NK-92 treated with Interleukin-12 subunit alpha and Interleukin-12 subunit beta, amount 100 ng/mL, for 24 hours (cell line): ENCODE measurements around the gene DENND1A.
"Not testable (repeated sequence)": the region's sequence is repeated elsewhere in the genome, so short reads cannot be mapped to it uniquely, and the experiment has no call there.

Experiments used
- DNase-seq: peaks from one replicate; lab custom pipeline; 2025; lab: John Stamatoyannopoulos, UW

The DENND1A gene

DNA sequence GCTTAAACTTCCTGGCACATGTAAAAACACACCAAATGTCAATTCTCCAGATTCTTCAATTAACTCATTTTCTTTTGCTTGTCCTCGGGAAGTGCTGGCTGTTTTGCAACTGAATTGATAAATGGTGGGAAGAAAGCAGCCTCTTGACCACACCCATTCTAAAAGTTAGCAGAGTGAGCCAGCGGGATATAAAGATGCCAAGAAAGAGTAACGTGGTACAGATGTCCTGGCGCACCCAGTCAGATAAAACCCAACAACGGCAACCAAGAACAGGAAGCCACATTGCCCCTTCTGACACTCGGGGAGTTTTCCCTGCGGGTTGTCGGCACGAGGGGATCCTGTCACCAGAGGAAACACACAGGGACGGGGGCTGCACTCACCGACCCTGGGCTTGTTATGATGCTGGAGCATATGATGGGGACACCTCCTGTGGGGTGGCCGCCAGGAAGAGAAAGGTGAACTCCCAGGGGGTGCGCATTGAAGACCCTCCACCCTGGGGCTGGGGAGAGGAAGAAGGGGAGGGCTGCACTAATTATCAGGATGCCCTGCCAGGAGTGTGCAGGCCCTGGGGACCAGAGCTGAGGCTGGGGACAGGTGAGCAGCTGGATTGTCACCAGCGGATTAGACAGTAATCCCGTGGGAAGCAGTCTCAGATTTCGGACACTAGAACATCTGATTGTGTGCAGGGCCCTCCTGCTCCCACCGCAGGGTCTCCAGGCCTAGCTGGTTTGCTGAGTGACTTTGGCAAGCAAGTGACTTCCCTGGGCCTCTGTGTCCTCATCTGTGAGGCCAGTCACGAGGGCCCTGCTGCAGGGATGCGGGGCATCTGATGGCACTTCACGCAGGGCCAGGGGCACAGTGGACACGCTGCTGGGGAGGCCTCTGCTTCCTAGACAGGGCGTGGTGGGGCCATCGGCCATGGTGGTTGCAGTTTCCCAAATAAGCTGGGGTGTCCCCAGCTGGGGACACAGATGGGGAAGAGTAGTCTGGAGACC is 514.7 kb downstream of the DENND1A start:
- DNase-seq: no peak

DNA sequence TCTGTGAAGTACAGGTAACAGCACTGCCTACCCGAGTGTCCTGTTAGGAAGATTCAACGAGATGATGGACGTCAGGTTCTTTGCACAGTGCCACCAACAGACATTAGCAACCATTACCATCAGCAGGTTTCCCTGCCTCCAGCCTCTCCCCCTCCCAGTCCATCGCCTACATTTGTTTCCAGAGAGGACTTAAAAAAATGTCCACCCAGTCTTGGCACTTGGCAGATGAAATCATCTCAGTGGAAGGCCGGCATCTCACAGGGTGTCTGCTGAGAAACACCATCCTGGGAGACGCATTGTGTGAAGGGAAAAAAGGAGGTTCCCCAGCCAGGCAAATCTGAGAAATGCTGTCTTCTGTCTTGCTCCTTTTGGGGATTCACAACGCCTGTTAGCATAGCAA is 515.7 kb downstream of the DENND1A start:
- DNase-seq: no peak

DNA sequence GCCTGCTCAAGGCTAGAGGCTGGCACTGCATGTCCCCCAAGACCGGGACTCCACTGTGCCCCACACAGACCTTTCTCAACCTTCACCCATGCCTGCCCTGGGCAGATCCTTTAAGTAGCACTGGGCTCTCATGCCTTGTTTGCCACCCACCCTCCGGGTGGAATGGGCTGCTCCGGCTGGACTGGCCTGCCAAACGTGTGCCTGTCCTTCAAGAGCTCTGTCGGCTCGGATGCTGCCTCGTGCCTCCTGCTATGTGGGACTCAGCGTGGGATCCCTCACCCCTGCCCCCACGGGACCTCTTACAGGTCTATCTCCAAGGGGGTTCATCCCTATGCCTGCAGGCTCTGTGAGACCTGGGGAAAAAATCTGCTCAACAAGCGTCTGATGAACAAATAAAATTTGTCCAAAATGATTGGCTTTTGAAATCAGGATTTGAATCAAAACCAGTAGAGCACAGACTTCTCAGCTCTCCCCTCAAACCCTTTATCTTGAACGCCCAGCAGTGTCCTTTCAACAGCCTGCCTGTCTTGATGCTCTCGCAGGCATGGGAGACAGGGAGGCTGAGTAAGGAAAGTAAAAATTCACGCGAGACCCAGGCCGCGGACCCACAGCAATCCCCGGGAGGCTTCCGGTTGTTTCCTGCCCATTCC is 517.6 kb downstream of the DENND1A start:
- DNase-seq: no peak

DNA sequence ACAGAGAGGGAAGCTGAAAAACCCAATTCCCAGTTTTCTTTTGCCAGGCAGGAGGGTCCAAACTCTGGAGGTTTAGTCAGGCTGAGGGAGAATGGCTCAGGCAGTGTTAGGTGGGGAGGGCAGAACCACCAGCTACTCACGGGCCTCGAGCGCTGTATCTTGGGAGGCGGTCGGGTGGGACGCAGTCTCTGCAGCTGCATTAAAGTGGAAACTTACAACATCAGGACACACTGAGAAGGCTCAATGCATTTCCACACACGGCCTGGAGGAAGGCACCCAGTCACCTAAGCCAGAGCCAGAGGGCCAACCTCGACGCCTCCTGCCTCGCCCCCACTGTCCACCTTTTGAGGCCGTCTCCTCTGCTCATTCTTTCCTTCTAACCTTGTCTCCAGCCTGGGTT is 518.3 kb downstream of the DENND1A start:
- DNase-seq: no peak

GRCh38 chr9:123411191-123411590 is 518.7 kb downstream of the DENND1A start:
- no peak for DNase-seq

DNA sequence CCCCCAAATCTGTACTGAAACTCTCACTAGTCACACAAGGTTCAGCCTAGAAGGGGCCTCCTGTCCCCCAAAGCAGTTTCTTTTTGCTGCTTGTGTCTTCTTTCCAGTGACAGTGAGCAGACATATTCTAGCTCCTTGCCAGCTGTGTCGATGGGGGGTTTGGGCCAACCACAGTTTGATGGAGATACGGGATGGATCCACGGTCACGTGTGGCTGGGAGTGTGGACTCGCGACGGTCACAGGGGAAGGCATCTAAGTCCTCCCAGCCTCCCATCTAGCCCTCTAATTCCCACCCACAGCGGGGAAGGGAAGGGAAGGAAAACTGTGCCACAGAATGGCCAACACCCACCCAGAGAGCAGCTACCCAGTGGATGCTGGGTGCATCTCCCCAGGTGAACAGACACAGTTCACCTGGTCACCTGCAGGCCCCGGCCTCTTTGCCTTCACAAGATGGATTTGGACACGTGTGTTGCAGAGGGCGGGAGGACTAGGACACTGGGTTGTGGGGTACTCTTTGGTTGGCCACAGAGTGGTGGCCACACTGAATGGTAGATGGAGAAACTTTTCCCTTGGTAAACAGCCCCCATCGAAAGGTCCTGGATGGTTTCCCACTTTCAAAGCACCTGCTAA is 519.5 kb downstream of the DENND1A start:
- DNase-seq: no peak

DNA sequence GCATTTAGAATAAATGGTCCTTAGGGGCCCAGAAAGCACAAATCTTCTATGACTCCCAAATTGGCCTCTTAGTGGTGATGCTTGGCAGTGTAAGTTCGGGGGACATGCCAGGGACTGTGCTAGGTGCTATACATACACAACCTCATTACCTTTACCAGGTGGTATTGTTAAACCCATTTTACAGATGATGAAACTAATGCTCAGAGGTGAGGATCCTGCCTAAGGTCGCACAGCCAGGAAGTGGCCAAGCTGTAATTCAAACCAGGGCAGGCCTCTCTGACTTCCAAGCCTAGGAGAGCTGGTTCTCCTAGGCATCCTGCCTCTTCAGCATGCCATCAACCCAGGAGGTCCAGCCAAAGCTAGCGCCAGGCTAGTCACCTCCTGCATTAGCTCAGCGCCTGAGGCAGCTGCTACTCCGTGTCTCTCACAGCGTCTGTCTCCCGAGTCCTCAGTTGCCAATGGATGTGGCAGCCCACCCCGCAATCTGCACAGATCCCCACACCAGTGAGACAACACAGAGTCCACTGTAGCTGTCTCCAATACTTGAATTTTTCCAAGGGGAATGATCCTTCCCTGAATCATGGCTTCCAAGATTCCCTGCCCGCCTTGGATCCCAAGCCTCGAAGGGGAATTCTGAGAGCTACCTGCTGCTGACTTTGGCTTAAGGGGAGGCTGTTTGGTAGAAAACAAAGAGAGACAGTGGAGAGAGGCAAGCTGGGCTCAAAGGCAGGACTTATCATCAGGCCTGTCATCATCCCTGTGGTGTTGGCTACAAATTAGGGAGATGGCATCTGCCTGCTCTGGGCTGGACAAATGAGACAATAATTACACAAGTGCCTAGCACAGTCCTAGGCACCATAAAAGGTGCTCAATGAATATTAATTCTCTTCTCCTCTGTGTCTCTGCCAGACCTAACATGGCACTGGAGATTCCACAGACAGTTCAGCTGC is 521.3 kb downstream of the DENND1A start:
- no peak for DNase-seq

- DNase-seq: no peak
These were observed 522.6 kb downstream of the DENND1A start for GRCh38 chr9:123407217-123407851.

DNA sequence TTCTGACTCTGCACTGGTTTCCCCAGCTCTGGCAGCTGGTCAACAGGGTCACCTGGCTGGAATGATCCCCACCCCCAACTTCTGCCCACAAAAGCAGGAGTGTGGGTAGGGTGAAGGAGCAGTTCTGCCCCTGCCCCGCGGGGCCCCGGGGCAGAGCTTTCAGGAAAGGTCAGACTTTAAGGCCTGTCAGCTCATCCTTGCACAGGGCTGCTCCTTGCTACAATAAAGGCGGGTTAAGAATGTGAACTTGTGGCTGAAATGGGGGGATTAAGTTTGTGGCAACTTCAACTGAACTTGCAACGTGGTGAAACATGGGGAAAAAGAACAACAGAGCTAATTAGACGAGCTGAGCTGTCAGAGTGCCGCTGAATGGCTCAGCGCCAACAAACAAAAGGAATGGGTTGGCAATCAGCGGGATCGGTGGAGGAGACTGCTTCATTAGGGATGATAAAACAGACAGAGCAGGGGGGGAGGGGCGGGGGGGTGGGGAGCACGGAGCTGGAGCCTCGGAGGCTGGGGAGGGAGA is 523.2 kb downstream of the DENND1A start:
- DNase-seq: no peak

GRCh38 chr9:123406016-123406415 is 523.9 kb downstream of the DENND1A start:
- DNase-seq: no peak

DNA sequence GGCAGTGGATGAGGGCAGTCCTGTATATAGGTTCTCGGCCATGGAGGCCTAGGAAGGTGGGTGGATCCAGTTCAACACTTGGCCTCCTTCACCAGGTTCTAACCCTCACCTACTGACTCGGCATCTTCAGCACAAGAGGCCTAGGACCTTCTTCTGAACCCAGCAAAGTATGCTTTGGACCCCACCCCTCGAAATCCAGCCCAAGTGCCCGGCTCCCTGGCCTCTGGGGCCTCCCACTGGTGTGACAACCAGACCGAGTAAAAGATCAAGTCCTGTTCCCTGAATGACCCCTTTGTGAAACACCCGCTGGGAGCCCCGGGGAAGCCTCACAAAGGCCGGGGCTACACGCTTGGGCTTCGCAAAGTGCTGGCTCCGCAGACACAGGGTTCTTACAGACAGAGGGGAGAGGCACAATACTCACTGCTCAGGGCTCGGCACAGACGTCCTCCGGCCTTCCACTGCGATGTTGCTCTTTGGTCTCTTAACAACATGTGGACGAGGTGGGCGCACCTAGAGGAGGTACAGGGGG is 526.9 kb downstream of the DENND1A start:
- no peak for DNase-seq

DNA sequence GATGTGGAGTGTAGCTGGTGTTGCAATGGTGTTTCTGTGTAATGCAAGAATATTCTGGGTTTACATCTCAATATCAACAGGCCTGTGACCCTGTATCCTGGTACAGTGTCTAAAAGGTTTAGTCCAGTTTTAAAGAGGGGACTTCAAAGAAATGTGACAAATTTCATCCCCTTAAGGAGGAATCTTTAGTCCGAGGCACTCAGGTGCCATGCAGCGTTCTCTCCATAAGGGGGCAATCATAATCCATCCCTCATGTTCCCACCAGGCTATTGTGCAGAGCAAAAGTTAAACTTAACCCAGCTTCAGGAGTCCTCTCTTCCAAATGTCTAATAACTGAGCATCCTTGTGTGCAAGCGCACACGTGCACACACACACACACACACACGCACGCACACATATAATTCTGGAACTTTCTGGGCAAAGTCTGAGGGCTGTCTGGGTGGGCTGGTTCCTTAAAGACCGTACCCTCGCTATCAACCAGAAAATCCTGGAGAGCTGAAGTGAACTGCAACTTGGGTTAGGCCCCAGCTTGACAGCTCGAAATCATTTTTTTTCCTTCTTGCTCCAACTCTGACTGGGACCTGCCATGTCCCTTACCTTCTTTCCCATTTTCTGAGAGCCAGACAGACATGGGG is 527.9 kb downstream of the DENND1A start:
- DNase-seq: no peak

DNA sequence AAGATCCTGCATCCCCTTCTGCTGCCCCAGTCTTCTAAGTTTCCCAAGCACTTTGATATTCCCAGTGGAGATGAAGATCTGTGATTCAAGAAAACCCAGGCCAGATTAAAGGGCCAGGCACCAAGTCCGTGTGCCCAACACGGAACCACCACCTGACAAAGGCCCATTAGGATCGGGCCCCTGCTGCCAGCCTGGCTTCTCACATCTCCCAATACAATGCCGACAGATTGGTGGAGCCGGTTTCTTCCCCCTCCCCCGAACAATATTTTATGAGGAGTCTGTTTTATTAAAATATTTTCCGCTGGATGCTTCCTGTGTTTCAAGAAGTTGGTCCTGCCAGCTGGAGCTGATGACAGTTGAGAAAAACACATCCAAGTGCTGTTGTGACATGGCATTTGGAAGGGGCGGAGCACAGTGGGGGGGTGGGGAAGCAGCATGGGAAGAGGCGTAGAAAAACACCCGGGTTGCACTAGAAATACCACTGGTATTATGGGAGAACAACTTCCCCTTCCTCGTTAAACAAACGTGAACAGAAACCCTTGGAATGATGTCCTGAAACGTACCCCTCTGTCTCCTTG is 528.9 kb downstream of the DENND1A start:
- DNase-seq: no peak

- DNase-seq: no peak
These were observed 530.0 kb downstream of the DENND1A start for GRCh38 chr9:123399803-123400378.

DNA sequence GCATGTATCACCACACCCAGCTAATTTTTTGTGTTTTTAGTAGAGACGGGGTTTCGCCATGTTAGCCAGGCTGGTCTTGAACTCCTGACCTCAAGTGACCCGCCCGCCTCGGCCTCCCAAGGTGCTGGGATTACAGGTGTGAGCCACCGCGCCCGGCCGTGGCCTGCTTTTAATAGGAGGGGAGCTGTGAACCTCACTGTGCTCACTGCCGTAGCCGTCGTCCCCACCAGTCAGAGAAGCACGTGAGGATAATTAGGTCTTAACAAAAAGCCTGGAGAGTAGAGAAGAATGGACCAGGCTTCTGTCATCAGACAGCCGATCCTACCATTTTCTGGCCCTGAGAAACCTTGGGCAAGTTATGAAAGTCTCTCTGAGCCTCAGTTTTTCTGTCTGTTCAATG is 531.0 kb downstream of the DENND1A start:
- not testable (repeated sequence) for DNase-seq

DNA sequence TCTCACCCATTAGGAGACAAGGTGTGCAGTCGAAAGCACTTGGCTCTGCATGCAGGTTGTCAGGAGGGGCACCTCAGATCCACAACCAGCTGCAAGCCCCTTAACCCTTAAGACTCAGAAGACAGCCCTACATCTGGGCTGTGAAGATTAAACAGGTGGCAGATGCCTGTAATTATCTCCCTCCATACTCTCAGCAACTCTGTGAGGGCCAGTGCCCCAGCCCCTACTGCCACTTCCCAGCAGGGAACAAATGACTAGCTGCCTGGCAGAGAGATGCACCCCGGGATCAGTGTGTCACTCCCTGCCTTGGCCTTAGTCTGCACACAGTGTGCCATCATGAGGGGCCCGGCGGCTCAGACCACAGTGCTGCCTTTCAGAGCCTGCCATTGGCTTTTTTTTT is 532.0 kb downstream of the DENND1A start:
- no peak for DNase-seq

DNA sequence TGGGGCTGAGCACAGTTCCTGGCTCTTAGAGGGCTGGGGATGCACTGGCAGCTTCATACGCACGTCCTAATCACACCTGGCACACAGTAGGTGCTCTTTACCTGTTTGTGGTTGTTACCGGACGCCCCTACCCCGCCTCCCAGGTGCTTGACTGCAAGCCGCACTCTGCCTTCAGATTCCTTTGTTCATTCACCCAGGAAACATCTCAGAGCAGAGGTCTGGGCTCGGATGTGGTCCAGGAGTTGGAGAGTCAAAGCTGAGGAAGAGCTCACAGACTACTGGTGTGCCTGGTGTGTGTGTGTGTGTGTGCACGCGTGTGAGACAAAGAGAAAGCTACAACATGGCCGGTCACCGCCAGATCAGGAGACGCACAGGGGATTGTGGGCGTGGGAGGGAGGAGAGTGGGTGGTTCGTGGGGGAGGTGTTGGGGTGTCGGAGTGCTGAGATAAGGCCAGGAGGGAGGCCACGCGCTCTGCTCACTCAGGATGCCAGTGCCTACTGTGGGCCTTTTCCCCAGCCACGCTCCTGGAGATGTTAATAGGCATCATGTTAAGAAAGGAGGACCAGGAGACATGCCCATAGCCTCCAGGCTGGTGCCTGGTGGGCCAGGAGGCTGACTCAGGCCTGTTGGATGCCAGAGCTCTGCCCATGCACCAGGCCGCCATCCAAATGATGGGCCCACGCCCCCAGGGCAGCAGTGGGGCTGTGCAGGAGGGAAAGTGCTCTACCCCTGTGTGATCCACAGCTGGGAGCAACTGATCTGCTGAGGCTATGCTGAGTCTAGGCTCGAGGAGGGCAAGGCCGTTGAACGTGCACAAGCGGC is 534.0 kb downstream of the DENND1A start:
- DNase-seq: no peak

DNA sequence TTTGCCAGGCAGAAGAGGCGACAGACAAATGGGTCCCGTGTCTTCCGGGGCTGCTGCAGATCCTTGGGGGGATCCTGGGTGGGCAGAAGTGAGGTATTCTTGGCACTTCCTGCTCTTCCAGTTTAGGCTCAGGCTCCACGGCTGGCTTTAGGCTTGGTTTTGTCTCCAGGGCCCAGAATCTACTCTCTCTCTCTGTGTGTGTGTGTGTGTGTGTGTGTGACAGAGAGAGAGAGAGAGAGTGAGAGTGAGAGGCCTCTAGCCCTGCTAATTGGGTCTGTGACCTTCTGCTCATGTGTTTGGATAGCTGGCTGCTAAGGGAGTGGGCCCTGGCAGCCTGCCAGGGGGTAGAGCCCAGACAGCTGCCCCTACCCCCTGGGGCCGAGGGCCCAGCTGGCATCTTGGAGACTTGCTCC is 534.6 kb downstream of the DENND1A start:
- no peak for DNase-seq
